Stimulated activated memory B cell treated with anti-CD40 and anti-IgM and Interleukin-4, amounts not matched to agents 10 μg/mL and 1 μg/mL and 100 μg/mL, for 72 hours (primary cell): ENCODE results near the gene SHISA9.

Source experiments
- ATAC-seq: fragments of 150-1000 bp; cut with Tn5 transposase; 2 replicates; pipeline ENCODE4 v1.10.0; 2021
- H3K27ac Mint-ChIP-seq: one replicate; pipeline ENCODE4 v1.8.0; 2022; ENCODE audit warnings: mild to moderate bottlenecking, mixed read lengths
- H3K27me3 Mint-ChIP-seq: one replicate; pipeline ENCODE4 v1.8.0; 2022; ENCODE audit warnings: mixed read lengths
- H3K36me3 Mint-ChIP-seq: one replicate; pipeline ENCODE4 v1.8.0; 2022; ENCODE audit warnings: mixed read lengths
- H3K4me1 Mint-ChIP-seq: one replicate; pipeline ENCODE4 v1.8.0; 2022; ENCODE audit warnings: mixed read lengths
- H3K4me3 Mint-ChIP-seq: one replicate; pipeline ENCODE4 v1.8.0; 2022; ENCODE audit warnings: mild to moderate bottlenecking, moderate library complexity, mixed read lengths
- H3K9me3 Mint-ChIP-seq: one replicate; pipeline ENCODE4 v1.8.0; 2022; ENCODE audit warnings: mixed read lengths

SHISA9 gene

GRCh38 chr16:13047276-13047675, 145.9 kb downstream of the SHISA9 start:
- Mint-ChIP-seq H3K27me3 (no peaks in the 10 kb centered on the region), H3K4me1 (no peaks in the 10 kb centered on the region), H3K9me3 (peaks cover 13% of the 10 kb centered on the region), H3K4me3 (no peak overlapping the region), H3K27ac (no peak overlapping the region), H3K36me3 (no peaks in the 10 kb centered on the region)
- ATAC-seq: no peak

DNA sequence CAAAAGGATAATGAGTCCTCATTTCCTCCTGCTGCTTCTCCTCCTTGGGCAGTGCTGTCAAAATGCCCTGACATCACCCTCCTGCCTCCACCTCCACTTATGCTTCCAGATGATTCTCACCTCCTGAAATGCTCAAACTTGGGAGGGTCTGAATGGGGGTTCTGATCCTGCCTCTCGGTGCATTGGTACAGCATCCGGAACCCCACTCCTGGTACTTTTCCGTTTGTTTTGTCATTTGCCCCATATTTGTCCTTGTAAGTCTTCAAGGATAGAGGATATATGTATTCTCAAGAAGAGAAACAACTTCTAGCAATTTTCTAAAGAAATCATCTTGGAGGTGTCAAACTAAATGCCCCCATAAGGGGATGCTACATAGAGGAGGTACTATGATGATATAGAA, 148.3 kb downstream of the SHISA9 start:
- H3K27ac Mint-ChIP-seq: no peak overlapping the region
- H3K4me3 Mint-ChIP-seq: no peak overlapping the region
- H3K27me3 Mint-ChIP-seq: no peaks in the 10 kb centered on the region
- no peaks in the 10 kb centered on the region for H3K36me3 Mint-ChIP-seq
- H3K4me1 Mint-ChIP-seq: no peaks in the 10 kb centered on the region
- no peak for ATAC-seq
- H3K9me3 Mint-ChIP-seq: peaks cover 9% of the 10 kb centered on the region

DNA sequence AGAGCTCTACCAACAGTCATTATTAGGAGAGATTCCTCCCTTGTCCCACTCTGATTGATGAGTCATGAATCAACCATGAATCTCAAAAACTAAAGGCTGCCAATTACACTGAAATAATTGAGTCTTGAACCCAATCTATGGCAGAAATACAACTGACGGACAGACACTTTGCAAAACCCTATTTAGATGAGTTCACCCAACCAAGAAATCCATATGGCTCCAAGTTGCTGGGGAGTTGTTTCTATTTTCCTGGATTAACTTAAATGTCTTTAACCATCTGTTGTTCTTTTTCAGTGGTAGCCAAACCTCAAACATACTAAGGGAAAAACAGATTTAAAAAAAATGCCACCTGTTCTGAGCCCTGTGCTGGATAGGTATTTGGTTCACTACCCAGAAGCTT, 151.0 kb downstream of the SHISA9 start:
- no peak overlapping the region for H3K27ac Mint-ChIP-seq

GRCh38 chr16:13055480-13055879, 154.1 kb downstream of the SHISA9 start:
- Mint-ChIP-seq H3K4me3 (no peak overlapping the region), H3K9me3 (peaks cover 3% of the 10 kb centered on the region), H3K27ac (no peak overlapping the region), H3K4me1 (no peaks in the 10 kb centered on the region), H3K27me3 (no peaks in the 10 kb centered on the region), H3K36me3 (no peaks in the 10 kb centered on the region)
- ATAC-seq: no peak

More for the DNA sequence above, 151.0 kb downstream of the SHISA9 start:
- no peak overlapping the region for H3K4me3 Mint-ChIP-seq
- no peaks in the 10 kb centered on the region for H3K27me3 Mint-ChIP-seq
- no peak for ATAC-seq
- no peaks in the 10 kb centered on the region for H3K36me3 Mint-ChIP-seq
- peaks cover 10% of the 10 kb centered on the region for H3K9me3 Mint-ChIP-seq
- H3K4me1 Mint-ChIP-seq: no peaks in the 10 kb centered on the region

GRCh38 chr16:13056607-13057006, 155.2 kb downstream of the SHISA9 start:
- Mint-ChIP-seq H3K27me3 (no peaks in the 10 kb centered on the region), H3K27ac (no peak overlapping the region), H3K9me3 (peaks cover 3% of the 10 kb centered on the region), H3K4me3 (no peak overlapping the region), H3K4me1 (no peaks in the 10 kb centered on the region), H3K36me3 (no peaks in the 10 kb centered on the region)
- no peak for ATAC-seq

DNA sequence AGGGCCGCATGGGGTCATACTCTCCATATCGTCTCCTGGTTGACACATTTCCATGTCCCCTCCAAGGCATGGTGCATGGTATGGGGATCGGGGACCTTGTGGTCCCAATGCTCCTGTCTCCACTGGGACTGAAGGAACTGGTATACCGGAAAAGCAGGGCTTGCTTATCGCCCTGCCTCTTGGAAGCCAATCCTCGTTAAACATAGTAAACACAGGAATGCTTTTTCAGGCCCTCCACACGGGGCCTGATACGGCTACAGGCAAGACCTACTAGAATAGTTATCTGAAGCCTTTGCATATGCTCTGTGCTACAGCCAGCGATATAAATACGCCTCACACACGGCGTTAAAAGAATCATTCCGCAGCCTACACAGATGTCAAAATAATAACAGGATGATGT, 159.5 kb downstream of the SHISA9 start:
- no peak overlapping the region for H3K27ac Mint-ChIP-seq
- H3K27me3 Mint-ChIP-seq: no peaks in the 10 kb centered on the region
- no peaks in the 10 kb centered on the region for H3K36me3 Mint-ChIP-seq
- no peaks in the 10 kb centered on the region for H3K4me1 Mint-ChIP-seq
- H3K4me3 Mint-ChIP-seq: no peak overlapping the region
- ATAC-seq: no peak
- H3K9me3 Mint-ChIP-seq: no peaks in the 10 kb centered on the region

DNA sequence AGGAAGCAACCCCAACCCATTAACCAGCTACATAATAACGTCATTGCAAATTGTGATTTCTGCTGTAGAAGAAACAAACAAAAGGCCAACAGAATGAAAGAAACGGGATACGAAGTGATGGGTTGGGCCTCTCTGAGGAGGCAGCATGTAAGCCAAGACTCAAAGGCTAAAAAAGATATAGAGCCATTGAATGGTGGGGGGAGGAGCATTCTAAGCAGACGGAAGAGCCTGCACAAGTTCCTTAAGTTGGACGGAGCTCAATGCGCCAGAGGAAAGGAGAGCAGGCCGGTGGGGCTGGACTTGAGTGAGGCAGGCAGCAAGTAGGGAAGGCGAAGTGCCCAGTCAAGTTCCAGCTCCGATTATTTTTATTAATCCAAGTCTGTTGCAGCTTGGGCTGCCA, 160.3 kb downstream of the SHISA9 start:
- H3K27ac Mint-ChIP-seq: no peak overlapping the region
- H3K4me1 Mint-ChIP-seq: no peaks in the 10 kb centered on the region
- no peak for ATAC-seq
- H3K36me3 Mint-ChIP-seq: no peaks in the 10 kb centered on the region
- H3K27me3 Mint-ChIP-seq: no peaks in the 10 kb centered on the region
- H3K9me3 Mint-ChIP-seq: no peaks in the 10 kb centered on the region
- no peak overlapping the region for H3K4me3 Mint-ChIP-seq

DNA sequence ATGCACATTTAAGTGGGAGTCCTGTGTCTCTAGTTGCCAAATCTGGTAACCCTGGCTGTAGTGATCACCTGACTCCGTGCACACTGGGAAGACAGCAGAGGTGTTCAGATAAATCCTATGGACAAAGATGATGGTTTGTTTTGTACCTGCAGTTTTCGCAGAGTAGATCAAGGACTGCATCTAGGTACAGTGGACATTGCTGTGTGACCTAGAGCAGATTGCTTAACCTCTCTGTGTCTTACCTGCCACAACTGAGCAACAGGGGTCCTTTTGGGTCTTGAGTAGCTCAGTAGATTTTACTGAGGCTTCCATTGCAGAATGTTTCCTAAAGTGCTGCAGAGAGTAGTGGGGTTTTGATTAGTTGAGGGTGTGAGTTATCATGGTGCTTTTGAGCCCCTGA, 160.8 kb downstream of the SHISA9 start:
- Mint-ChIP-seq H3K4me1 (no peaks in the 10 kb centered on the region), H3K27ac (no peak overlapping the region), H3K4me3 (no peak overlapping the region), H3K27me3 (no peaks in the 10 kb centered on the region), H3K9me3 (no peaks in the 10 kb centered on the region), H3K36me3 (no peaks in the 10 kb centered on the region)
- no peak for ATAC-seq

GRCh38 chr16:13063457-13063856, 162.1 kb downstream of the SHISA9 start:
- no peaks in the 10 kb centered on the region for H3K27me3 Mint-ChIP-seq
- H3K27ac Mint-ChIP-seq: no peak overlapping the region
- H3K9me3 Mint-ChIP-seq: no peaks in the 10 kb centered on the region
- no peak overlapping the region for H3K4me3 Mint-ChIP-seq
- H3K36me3 Mint-ChIP-seq: no peaks in the 10 kb centered on the region
- no peaks in the 10 kb centered on the region for H3K4me1 Mint-ChIP-seq
- ATAC-seq: no peak

DNA sequence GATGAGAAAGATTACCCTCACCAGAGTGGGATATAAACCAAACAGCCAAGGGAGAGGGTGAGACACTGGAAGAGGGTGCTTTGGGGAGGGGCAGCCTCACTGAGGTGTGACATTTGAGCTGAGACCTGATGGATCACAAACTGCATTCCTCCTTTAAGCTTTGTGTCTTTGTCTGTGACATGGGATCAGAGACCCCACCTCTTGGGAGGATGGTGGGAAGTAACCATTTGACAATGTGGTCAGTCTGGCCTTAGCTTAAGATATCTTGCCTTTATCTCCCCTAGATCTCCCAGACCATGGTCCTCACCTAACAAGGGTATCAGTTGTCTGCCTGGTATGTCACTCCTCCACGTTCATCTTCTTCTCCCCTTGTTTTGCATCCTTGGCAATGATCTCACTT, 163.4 kb downstream of the SHISA9 start:
- ATAC-seq: no peak
- no peak overlapping the region for H3K27ac Mint-ChIP-seq
- H3K36me3 Mint-ChIP-seq: no peaks in the 10 kb centered on the region
- peaks cover 4% of the 10 kb centered on the region for H3K9me3 Mint-ChIP-seq
- no peaks in the 10 kb centered on the region for H3K4me1 Mint-ChIP-seq
- H3K27me3 Mint-ChIP-seq: no peaks in the 10 kb centered on the region
- H3K4me3 Mint-ChIP-seq: no peak overlapping the region

GRCh38 chr16:13067648-13068047, 166.2 kb downstream of the SHISA9 start:
- H3K27me3 Mint-ChIP-seq: no peaks in the 10 kb centered on the region
- H3K9me3 Mint-ChIP-seq: peaks cover 7% of the 10 kb centered on the region
- H3K27ac Mint-ChIP-seq: no peak overlapping the region
- no peaks in the 10 kb centered on the region for H3K4me1 Mint-ChIP-seq
- no peak for ATAC-seq
- H3K36me3 Mint-ChIP-seq: no peaks in the 10 kb centered on the region
- H3K4me3 Mint-ChIP-seq: no peak overlapping the region

- Mint-ChIP-seq H3K4me1 (no peaks in the 10 kb centered on the region), H3K36me3 (no peaks in the 10 kb centered on the region), H3K4me3 (no peak overlapping the region), H3K9me3 (peaks cover 7% of the 10 kb centered on the region), H3K27me3 (peaks cover 7% of the 10 kb centered on the region), H3K27ac (no peak overlapping the region)
- no peak for ATAC-seq
Observed at GRCh38 chr16:13068912-13069583, 167.7 kb downstream of the SHISA9 start.

GRCh38 chr16:13070268-13070667, 168.9 kb downstream of the SHISA9 start:
- no peak overlapping the region for H3K27ac Mint-ChIP-seq
- peaks cover 11% of the 10 kb centered on the region for H3K27me3 Mint-ChIP-seq
- no peak for ATAC-seq
- no peak overlapping the region for H3K4me3 Mint-ChIP-seq
- no peaks in the 10 kb centered on the region for H3K36me3 Mint-ChIP-seq
- peaks cover 7% of the 10 kb centered on the region for H3K9me3 Mint-ChIP-seq
- no peaks in the 10 kb centered on the region for H3K4me1 Mint-ChIP-seq

DNA sequence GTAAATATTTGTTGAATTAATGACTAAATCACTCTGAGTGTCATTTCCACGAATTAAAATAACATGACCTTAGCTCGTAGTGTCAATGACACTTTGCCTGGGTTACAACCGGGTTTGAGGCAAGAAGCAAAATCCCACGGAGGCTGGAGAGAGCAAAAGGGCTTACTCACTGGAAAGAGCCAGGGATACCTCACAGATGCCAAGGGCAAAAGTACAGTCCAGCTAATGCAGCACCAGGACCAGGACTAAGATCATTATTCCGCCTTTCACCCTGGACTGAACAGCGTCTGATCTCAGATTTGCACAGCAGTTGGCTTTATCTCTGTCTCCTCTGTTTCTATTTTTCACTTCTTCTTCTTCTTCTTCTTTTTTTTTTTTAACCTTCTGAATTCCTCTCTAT, 175.5 kb downstream of the SHISA9 start:
- H3K27ac Mint-ChIP-seq: no peak overlapping the region
- H3K4me1 Mint-ChIP-seq: no peaks in the 10 kb centered on the region
- H3K9me3 Mint-ChIP-seq: no peaks in the 10 kb centered on the region
- no peak overlapping the region for H3K4me3 Mint-ChIP-seq
- no peaks in the 10 kb centered on the region for H3K36me3 Mint-ChIP-seq
- no peak for ATAC-seq
- peaks cover 15% of the 10 kb centered on the region for H3K27me3 Mint-ChIP-seq

DNA sequence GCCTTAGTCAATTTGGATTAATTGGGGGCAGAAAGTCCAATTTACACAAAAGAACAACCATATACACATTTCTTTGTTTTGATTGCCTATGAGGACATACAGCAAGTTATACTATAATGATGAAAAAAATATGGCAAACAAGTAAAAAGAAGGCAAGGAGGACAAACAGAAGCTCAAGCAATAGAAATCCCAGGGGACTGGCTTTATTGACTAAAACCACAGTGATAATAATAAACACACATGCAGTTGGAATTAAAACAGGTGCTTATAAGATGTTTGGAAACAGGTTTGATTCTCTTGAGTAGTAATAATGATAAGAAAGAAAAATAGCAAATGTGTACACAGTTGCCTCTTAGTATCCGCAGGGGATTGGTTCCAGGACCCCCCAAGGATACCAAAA, 176.4 kb downstream of the SHISA9 start:
- Mint-ChIP-seq H3K27ac (no peak overlapping the region), H3K27me3 (peaks cover 15% of the 10 kb centered on the region)
- no peak for ATAC-seq

DNA sequence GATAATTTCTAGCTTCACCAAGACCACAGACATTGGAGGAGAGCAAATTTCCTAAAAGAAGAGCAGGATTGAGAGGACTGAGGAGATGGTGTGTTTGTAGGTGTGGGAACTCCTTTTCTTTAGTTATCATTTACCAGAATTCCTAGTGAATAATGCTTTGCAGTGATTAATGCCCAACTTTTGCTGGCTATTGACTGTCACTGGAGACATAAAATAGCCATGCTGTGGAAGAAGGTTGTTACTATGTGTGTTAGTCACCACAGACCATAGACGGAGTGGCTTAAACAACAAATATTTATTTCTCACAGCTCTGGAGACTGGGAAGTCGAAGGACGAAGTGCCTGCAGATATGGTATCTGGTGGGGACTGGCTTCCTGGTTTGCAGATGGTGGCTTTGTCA, 179.1 kb downstream of the SHISA9 start:
- H3K27ac Mint-ChIP-seq: no peak overlapping the region
- peaks cover under 1% of the 10 kb centered on the region for H3K27me3 Mint-ChIP-seq
- no peaks in the 10 kb centered on the region for H3K36me3 Mint-ChIP-seq
- no peak overlapping the region for H3K4me3 Mint-ChIP-seq
- no peaks in the 10 kb centered on the region for H3K4me1 Mint-ChIP-seq
- H3K9me3 Mint-ChIP-seq: peaks cover 5% of the 10 kb centered on the region
- ATAC-seq: no peak

More for the DNA sequence above, 176.4 kb downstream of the SHISA9 start:
- H3K4me1 Mint-ChIP-seq: no peaks in the 10 kb centered on the region
- H3K4me3 Mint-ChIP-seq: no peak overlapping the region
- no peaks in the 10 kb centered on the region for H3K9me3 Mint-ChIP-seq
- H3K36me3 Mint-ChIP-seq: no peaks in the 10 kb centered on the region
